Stomach (tissue), 9 donors: ENCODE measurements around the gene NAALADL1. TPM values are rescaled to one million over a fixed set of nuclear protein-coding genes. Genes with fewer than 3 reads are reported as not detected.

Experiments used
- DNase-seq, 2 donors: peaks; one replicate each; pipeline versions ENCODE4 v3.0.0 to v3.0.0-alpha.2; 2013 to 2019
- H3K27ac ChIP-seq, 5 donors: fragments of 200-600 bp in 4 of 5; sonication (generic) in 4 of 5; one replicate each; pipeline ENCODE4 v1.5.1; 2013 to 2019; ENCODE audit warnings: mild to moderate bottlenecking in 1 of 5, moderate library complexity in 1 of 5
- H3K27me3 ChIP-seq, 3 donors: fragments of 200-600 bp; sonication (generic); one replicate each; pipeline ENCODE4 v1.5.1; 2017 to 2019; ENCODE audit warnings: mixed run types in 1 of 3
- H3K36me3 ChIP-seq, 4 donors: fragments of 200-600 bp; sonication (generic); 1 replicate in 3 of 4; 2 replicates in 1 of 4; pipeline ENCODE4 v1.5.1; 2016 to 2019
- H3K4me1 ChIP-seq, 4 donors: fragments of 200-600 bp; sonication (generic); one replicate each; pipeline ENCODE4 v1.5.1; 2016 to 2019
- H3K4me3 ChIP-seq, 4 donors: fragments of 200-600 bp; sonication (generic) in 3 of 4; one replicate each; pipeline ENCODE4 v1.5.1; 2016 to 2019; ENCODE audit warnings: mild to moderate bottlenecking in 1 of 4
- H3K9me3 ChIP-seq, 4 donors: fragments of 200-600 bp; sonication (generic); one replicate each; pipeline ENCODE4 v1.5.1; 2016 to 2019
- EP300 ChIP-seq: sonication (generic); formaldehyde crosslinking; IDR thresholded peaks from one replicate; pipeline ENCODE4 v1.6.1; 2017; ENCODE audit warnings: antibody characterized with exemption
- POLR2A ChIP-seq, 4 donors: fragments of 450-650 bp; IDR thresholded peaks; one replicate each; pipeline ENCODE4 v1.6.1; 2016; ENCODE audit warnings: antibody characterized with exemption in 4 of 4, control low read depth in 2 of 4, mild to moderate bottlenecking in 1 of 4, moderate library complexity in 1 of 4
- POLR2AphosphoS5 ChIP-seq, 3 donors: sonication (generic); formaldehyde crosslinking; IDR thresholded peaks; one replicate each; pipeline ENCODE4 v1.6.1; 2016; ENCODE audit warnings: antibody characterized with exemption in 3 of 3
- WGBS, 5 donors: extraction: QIAGEN DNeasy Blood & Tissue Kit in 3 of 5; methylation state at CpG; one replicate each; pipeline versions ENCODE4 v1.1.5 to v1.1.7; 2013 to 2018; 5-methylcytosine and 5-hydroxymethylcytosine counted together
- intact Hi-C: fragments of 100-400 bp; cut with DNase I; formaldehyde crosslinking; loops from one replicate; pipeline ENCODE4 v1.15.1; 2023; ENCODE audit warnings: low total_unique reads
- polyA plus RNA-seq, 3 donors: library from polyadenylated mRNA; stranded (reverse); fragments of 200-250 nt; gene quantifications; one replicate each; pipeline ENCODE4 v1.2.3, GENCODE V29; 2013
- total RNA-seq, 5 donors: library from RNA; depleted of rRNA; stranded (reverse); fragments of >200 nt; gene quantifications; one replicate each; pipeline versions ENCODE4 v1.1.0 to v1.2.3, GENCODE V29; 2014 to 2016
- TF ChIP-seq, protein P1 (sequence below), 7 experiments: fragments of 450-650 bp in 4 of 7; fragments of 200-600 bp in 3 of 7; sonication (generic) in 3 of 7; IDR thresholded peaks; one replicate each; pipeline ENCODE4 v1.5.1; 2016 to 2019; ENCODE audit warnings: antibody characterized with exemption in 7 of 7, control low read depth in 2 of 7, mild to moderate bottlenecking in 1 of 7
- donor health status: healthy with polysubstance abuse.
- donor health status: Bipolar disorder and iron deficiency.
- donor health status: healthy.

NAALADL1 gene
- total and polyA plus RNA-seq, 8 donors, result 1.3 to 65.2 (median 10.0) TPM; not detected in 1

- Histone ChIP-seq H3K27me3 (no peaks in the 10 kb centered on the region), H3K4me1 (peaks cover 7 to 17% (median 12%) of the 10 kb centered on the region in 4 donors), H3K4me3 (no peak overlapping the region), H3K9me3 (no peaks in the 10 kb centered on the region), H3K27ac (no peak overlapping the region), H3K36me3 (peaks cover 22 to 54% (median 48%) of the 10 kb centered on the region in 4 donors)
- 88 to 94% (median 93%) methylated on average over 4 of the region's 4 CpGs for WGBS, 5 donors
- intact Hi-C loops, result no loop called here
- TF ChIP-seq POLR2AphosphoS5 (IDR thresholded peaks at IDR 0.05) (no peak), EP300 (no peak)
- no peak for DNase-seq
Measured at GRCh38 chr11:65089621-65090020, 31.3 kb upstream of the NAALADL1 start.

- H3K27ac ChIP-seq, result no peak overlapping the region
- H3K4me3 ChIP-seq, result no peak overlapping the region
- 92 to 99% (median 97%) methylated on average over 8 to 15 of the region's 15 CpGs for WGBS, 5 donors
- H3K4me1 ChIP-seq, result peaks cover 14 to 29% (median 23%) of the 10 kb centered on the region in 4 donors
- DNase-seq, result no peak
- TF ChIP-seq, protein P1, sequence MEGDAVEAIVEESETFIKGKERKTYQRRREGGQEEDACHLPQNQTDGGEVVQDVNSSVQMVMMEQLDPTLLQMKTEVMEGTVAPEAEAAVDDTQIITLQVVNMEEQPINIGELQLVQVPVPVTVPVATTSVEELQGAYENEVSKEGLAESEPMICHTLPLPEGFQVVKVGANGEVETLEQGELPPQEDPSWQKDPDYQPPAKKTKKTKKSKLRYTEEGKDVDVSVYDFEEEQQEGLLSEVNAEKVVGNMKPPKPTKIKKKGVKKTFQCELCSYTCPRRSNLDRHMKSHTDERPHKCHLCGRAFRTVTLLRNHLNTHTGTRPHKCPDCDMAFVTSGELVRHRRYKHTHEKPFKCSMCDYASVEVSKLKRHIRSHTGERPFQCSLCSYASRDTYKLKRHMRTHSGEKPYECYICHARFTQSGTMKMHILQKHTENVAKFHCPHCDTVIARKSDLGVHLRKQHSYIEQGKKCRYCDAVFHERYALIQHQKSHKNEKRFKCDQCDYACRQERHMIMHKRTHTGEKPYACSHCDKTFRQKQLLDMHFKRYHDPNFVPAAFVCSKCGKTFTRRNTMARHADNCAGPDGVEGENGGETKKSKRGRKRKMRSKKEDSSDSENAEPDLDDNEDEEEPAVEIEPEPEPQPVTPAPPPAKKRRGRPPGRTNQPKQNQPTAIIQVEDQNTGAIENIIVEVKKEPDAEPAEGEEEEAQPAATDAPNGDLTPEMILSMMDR (IDR thresholded peaks at IDR 0.05), result no peak
- no peak for TF ChIP-seq EP300
- intact Hi-C loops, result no loop called here
- no peaks in the 10 kb centered on the region for H3K27me3 ChIP-seq
- H3K36me3 ChIP-seq, result peaks cover 22 to 54% (median 48%) of the 10 kb centered on the region in 4 donors
- H3K9me3 ChIP-seq, result no peaks in the 10 kb centered on the region
Measured at GRCh38 chr11:65087827-65088226, 29.5 kb upstream of the NAALADL1 start.

- WGBS, 5 donors, result 83 to 92% (median 86%) methylated on average over 11 of the region's 11 CpGs
- intact Hi-C loops, result no loop called here
- DNase-seq, result no peak
- Histone ChIP-seq H3K27ac (no peak overlapping the region), H3K4me3 (no peak overlapping the region), H3K4me1 (peaks cover 14 to 32% (median 23%) of the 10 kb centered on the region in 4 donors), H3K27me3 (no peaks in the 10 kb centered on the region), H3K36me3 (peaks cover 22 to 54% (median 48%) of the 10 kb centered on the region in 4 donors), H3K9me3 (no peaks in the 10 kb centered on the region)
- no peak for TF ChIP-seq POLR2A (IDR thresholded peaks at IDR 0.05)
- no peak for TF ChIP-seq POLR2AphosphoS5 (IDR thresholded peaks at IDR 0.05)
- TF ChIP-seq, protein P1 (IDR thresholded peaks at IDR 0.05), result no peak
- no peak for TF ChIP-seq EP300
Measured at GRCh38 chr11:65087216-65087615, 28.9 kb upstream of the NAALADL1 start.

DNA sequence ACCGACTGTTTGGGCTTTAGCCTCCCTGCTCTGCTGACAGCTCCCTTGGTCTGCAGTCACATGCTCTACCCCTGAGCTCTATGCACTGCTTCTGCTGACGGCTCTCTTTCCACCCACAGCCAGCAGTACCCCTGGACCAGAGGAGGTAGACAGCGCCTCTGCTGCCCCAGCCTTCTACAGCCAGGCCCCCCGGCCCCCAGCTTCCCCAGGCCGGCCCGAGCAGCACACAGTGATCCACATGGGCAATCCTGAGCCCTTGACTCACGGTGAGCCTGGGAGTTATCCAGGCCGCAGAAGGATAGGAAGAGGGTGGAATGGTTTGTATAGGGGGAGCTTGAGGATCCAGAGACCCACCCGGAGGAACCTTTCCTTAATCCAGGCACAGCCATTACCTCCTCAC is 28.5 kb upstream of the NAALADL1 start:
- Histone ChIP-seq H3K4me3 (no peak overlapping the region), H3K27me3 (no peaks in the 10 kb centered on the region), H3K27ac (no peak overlapping the region), H3K36me3 (peaks cover 22 to 54% (median 48%) of the 10 kb centered on the region in 4 donors), H3K9me3 (no peaks in the 10 kb centered on the region), H3K4me1 (peaks cover 14 to 32% (median 23%) of the 10 kb centered on the region in 4 donors)
- DNase-seq, result no peak
- TF ChIP-seq EP300, result no peak
- WGBS, 5 donors, result 90 to 97% (median 93%) methylated on average over 7 to 9 of the region's 9 CpGs
- intact Hi-C loops, result no loop called here

DNA sequence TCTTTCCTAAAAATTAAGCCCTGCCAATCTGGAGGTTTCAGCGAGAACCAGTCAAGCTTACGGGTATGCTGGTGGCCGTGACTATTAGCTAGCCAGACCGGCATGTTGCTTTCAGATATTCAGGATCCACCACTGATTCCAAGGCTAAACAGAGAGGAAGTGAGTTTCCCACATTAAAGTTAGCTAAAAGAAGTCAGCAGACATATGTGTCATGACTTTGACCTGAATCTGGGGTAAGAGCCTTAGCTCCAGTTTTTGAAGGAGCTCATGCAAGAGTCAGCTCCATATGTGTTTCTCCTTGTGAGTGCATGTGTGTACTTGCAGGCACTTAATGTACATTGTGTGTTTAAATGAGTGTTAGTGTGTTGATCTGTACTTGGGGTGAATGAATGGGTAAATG is 27.1 kb upstream of the NAALADL1 start:
- Histone ChIP-seq H3K4me1 (peaks cover 14 to 32% (median 23%) of the 10 kb centered on the region in 4 donors), H3K4me3 (peak overlapping the region in 1 of 4 donors; percentile 60), H3K27me3 (no peaks in the 10 kb centered on the region), H3K27ac (peak overlapping the region in 1 of 5 donors; percentile 95), H3K36me3 (peaks cover 22 to 54% (median 48%) of the 10 kb centered on the region in 4 donors), H3K9me3 (no peaks in the 10 kb centered on the region)
- DNase-seq, result no peak
- intact Hi-C loops, result no loop called here
- 78 to 98% (median 91%) methylated on average over 4 of the region's 4 CpGs for WGBS, 5 donors
- TF ChIP-seq EP300, result no peak
- TF ChIP-seq, protein P1 (IDR thresholded peaks at IDR 0.05), result no peak
- TF ChIP-seq POLR2AphosphoS5 (IDR thresholded peaks at IDR 0.05), result no peak
- no peak for TF ChIP-seq POLR2A (IDR thresholded peaks at IDR 0.05)
